GM19395 (cell line): Measurements from ENCODE around the gene ATP6AP1.

ENCODE experiments used
- ATAC-seq: cut with Tn5 transposase; IDR thresholded peaks from one replicate; pipeline ENCODE4 v1.9.1; 2021; ENCODE audit warnings: mild to moderate bottlenecking, moderate library complexity; ENCODE audit not compliant: unreplicated experiment

Gene ATP6AP1

DNA sequence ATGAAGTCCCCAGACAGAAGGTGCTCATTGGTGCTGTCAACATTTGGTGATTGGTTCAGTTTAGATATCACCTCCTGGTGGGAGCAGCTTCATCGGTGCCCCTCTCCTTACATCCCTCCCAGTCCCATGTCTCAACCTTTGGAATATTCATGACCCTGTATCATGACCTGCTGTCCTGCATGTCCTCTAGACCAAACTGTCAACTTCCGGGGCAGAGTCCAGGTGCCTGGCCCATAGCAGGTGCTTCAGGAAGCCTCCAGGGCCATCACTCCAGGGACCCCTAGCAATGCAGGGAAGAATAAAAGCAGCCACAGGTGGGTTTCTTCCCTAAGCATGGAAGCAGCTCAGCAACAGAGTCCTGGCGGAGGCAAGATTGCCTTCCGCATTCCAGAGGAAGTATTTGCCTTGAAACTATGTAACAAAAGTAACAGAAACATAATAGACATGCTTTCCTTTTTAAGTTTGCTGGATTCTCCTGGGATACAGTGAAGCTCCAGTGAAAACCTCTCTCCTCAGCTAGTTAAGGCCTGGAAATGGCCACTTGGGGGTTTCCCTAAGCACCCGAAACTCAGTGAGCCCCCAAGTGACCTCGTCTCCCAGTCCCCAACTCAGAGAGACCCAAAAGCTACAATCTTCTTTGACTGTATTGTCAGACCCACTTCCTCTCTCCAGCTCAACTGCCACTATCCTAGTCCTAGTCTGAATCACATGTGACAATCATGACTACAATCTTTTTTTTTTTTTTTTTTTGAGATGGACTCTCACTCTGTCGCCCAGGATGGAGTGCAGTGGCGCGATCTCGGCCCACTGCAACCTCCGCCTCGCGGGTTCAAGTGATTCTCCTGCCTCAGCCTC lies 1.3 kb upstream of the ATP6AP1 start:
- ATAC-seq: no peak

DNA sequence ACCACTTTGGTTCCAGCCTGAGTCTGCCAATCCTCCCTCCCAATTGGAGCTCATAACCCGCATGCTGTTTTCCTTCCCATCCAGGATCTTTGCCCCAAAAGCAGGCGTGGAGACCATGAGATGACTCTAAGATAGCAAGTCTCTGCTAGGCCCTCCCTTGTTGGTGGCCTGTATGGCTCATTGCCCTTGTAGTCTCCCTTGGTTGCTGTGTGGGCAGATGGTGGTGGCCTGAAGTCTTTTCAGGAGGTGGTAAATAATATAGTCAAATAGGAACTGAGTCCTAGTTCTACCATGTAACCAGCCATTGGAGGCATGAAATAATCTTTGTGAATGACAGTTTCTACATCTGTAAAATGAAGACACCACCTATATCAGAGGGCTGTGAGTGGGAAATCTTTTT lies 1.2 kb downstream of the ATP6AP1 start:
- ATAC-seq: no peak

GRCh38 chrX:154430479-154430878 lies 2.0 kb downstream of the ATP6AP1 start:
- no peak for ATAC-seq

GRCh38 chrX:154430916-154431315 lies 2.4 kb downstream of the ATP6AP1 start:
- no peak for ATAC-seq

- ATAC-seq: no peak
Observed at GRCh38 chrX:154431341-154431740, 2.9 kb downstream of the ATP6AP1 start.

GRCh38 chrX:154432210-154432609 lies 3.7 kb downstream of the ATP6AP1 start:
- no peak for ATAC-seq

- no peak for ATAC-seq
Observed at GRCh38 chrX:154433605-154434004, 5.1 kb downstream of the ATP6AP1 start.

DNA sequence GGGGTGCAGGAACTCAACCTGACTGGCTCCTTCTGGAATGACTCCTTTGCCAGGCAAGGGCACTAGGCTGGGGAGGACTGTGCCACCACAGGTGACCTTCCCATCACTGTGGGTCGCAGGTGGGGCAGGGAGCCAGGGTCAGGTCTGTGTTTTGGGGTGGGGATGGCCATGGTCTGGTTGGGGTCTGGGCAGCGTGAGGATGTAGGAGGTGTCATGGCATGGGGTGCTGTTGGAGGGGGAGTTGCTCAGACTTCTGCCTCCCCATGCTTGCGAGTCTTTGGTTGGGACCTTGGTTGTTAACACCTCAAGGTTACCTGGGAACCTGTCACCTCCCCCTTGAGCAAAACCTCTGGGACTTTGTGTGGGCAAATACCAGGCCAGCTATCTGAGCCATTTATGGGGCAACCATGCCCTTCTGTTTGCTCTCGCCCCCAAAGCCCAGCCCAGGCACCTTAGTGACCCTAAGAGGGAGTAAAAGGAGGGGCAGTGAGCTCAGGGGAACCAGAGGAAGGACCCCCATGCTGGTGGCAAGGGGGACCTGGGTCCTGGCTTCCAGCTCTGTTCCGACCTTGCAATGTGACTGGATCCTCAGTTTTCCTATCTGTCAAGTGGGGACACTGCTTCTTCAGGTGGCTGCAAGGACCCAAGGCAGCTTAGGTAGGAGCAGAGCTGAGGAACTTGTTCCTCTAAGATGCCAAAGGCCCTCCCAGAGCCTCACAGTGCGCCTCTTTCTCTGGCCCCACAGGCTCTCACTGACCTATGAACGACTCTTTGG lies 6.1 kb downstream of the ATP6AP1 start:
- ATAC-seq: no peak

DNA sequence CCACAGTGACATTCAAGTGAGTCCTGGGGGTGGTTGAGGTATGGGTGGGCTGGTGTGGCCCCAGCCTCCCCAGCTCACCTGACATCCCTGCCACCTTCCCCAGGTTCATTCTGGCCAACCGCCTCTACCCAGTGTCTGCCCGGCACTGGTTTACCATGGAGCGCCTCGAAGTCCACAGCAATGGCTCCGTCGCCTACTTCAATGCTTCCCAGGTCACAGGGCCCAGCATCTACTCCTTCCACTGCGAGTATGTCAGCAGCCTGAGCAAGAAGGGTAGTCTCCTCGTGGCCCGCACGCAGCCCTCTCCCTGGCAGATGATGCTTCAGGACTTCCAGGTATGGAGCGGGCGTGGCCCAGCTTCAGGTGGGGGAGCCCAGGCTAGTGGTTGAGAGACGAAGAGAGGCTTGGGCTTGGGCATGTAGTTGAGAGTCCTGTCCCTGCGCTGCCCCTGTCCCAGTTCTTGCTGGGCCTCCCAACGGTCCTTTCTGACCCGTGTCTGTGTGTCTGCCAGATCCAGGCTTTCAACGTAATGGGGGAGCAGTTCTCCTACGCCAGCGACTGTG lies 6.8 kb downstream of the ATP6AP1 start:
- no peak for ATAC-seq

DNA sequence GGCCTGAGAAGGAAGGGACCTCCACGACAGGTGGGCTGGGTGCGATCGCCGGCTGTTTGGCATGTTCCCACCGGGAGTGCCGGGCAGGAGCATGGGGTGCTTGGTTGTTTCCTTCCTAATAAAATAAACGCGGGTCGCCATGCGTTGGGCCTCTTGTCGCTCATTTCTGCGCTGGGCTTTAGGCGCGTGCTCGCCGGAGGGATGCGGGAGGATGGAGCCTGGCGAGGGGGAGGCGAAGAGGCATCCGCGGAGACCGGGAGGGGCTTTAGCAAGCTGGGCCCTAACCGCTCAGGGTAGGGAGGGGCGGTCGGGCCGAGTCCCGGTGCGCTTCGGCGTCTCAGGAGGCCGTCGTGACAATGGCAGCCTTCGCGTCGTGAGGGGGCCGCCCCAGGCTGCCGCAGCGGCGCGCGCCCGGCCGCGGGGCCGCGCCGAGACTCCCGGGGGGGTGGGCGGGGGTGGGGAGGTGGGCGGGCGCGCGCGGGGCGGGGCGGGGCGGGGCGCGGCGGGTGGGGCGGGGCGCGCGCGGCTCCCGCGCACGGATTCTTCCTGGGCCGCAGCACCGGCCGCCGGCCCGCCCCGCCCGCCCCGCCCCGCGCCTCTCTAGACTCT lies 8.0 kb downstream of the ATP6AP1 start:
- peak; percentile 30 for ATAC-seq

GRCh38 chrX:154436983-154437752 lies 8.7 kb downstream of the ATP6AP1 start, which contains the start of gene GDI1:
Gene GDI1 (plus strand): TSS chrX:154437154. CDS start chrX:154437255, 101 bp downstream.
- ATAC-seq: peak; percentile 49

DNA sequence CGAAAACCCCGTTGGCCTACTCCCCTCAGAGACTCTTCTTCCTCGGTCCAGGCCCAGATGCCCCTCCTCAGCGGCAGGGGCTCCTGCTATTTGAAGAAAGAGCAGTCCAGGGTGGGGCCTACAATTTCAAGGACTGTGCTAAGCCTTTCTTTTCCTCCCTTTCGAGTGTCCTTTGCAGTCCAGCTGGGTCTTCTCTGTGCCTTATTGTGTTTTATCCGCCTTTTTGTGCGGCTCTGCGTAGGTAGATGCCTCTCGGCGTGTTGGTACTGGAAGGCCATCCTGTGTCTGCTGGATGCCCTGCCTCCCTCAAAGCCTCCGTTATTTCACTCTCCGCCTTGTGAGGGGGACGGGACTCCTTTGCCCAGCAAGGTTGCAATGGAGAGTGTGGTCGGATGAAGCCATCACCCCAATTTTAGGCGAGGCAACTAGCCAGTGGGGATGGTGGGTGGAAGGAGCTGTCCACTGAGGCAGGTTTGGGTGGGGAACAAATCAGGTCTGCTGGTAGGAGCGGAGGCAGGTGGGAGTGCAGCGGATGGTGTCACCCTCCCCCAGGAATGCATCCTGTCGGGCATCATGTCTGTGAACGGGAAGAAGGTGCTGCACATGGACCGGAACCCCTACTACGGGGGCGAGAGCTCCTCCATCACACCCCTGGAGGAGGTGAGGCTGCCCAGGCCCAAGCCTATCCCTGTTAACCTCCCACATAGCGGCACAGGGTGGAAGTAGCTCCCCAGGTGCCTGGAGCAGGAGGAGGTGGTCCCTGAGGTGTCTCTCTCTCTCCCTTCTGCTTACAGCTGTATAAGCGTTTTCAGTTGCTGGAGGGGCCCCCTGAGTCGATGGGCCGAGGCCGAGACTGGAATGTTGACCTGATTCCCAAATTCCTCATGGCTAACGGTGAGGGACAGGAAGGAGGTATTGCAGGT lies 9.8 kb downstream of the ATP6AP1 start:
- no peak for ATAC-seq

DNA sequence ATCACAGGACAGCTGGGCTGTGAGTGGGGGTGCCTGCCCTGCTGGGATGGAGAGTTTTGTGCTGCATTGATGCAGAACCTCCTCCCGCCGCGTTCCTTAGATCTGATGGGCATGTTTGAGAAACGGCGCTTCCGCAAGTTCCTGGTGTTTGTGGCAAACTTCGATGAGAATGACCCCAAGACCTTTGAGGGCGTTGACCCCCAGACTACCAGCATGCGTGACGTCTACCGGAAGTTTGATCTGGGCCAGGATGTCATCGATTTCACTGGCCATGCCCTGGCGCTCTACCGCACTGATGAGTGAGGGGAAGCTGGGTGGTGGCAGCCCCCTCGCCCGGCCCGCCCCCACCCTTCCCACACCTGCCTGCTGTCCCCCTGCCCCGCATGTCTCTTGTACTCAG lies 11.4 kb downstream of the ATP6AP1 start:
- no peak for ATAC-seq

DNA sequence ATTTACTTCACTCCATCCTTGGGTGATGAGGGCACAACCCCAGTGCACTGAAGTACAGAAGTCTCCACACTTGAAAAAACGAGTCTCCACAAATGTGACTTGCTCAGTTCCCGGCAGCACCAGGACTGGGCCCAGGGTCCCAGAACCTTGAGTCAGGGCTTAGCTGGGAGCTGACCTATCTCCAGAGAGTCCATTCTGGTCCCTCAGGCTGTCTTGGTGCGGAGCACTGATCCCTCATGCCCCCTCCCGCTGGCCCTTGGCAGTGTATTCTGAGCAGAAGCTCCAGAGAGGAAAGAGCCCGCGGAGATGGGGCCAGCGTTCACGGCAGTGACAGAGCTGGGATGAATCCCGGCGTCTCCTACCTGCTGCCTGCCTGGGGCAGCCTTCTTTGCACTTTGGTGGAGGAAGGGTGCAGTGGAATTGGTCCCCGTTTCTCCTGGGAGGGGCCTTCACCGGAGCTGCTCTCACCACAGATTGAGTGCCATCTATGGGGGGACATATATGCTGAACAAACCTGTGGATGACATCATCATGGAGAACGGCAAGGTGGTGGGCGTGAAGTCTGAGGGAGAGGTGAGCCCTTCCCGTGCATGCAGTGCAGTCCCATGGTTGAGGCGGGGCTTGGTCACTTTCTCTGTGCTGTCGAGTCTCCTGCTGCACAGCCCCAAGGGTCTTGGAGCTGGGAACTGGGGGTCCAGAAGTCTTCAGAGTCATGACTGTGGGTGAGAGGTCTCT lies 12.3 kb downstream of the ATP6AP1 start:
- no peak for ATAC-seq

GRCh38 chrX:154441564-154441963 lies 13.1 kb downstream of the ATP6AP1 start:
- ATAC-seq: no peak

DNA sequence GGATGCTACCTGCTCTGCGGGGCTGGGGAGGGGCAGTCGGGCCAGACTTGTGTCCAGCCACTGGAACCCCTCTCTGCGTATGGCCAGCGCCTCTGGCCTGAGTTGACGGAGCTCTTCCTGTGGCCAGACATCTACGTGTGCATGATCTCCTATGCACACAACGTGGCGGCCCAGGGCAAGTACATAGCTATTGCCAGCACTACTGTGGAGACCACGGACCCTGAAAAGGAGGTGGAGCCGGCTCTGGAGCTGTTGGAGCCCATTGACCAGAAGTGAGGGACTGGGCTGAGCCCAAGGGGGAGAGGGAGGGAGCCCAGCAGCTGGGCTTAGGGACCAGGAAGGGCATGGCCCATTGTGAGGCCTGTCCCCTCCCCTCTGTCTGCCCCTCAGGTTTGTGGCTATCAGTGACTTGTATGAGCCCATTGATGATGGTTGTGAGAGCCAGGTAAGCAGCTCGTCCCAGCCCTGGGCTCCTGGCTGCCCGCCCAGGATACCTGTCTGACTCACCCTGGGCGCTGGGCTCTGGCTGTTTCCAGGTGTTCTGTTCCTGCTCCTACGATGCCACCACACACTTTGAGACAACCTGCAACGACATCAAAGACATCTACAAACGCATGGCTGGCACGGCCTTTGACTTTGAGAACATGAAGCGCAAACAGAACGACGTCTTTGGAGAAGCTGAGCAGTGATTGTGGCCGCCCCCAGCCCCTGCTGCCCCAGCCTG lies 13.7 kb downstream of the ATP6AP1 start:
- ATAC-seq: no peak

GRCh38 chrX:154443479-154443910 lies 15.0 kb downstream of the ATP6AP1 start:
- peak; percentile 25 for ATAC-seq
